Measurements from ENCODE around the gene PUM2.
A peak's percentile ranks its signal among the peaks of the same experiment; 100 is the strongest.

PUM2 gene

DNA sequence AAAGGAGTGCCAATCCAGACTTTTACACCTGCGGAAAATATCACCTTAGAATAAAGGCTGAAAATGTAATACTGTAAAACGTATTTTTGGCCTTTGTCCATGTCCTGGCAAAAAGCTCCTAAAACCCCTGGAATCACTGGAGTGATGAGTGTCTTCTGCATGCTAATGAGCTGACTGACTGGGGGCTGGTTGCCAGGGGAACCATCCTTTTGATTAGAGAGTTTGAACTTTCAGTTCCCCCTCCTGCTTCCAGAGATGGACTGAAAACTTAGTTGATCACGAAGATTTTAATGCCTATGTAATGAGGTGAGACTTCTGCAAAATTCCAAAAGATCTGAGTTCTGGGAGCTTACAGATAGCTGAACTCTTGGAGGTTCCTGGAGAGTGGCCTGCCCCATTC is 20.5 kb downstream of the PUM2 start:
- 100% methylated on average over 1 of the region's 3 CpGs for WGBS (ENCODE audit: insufficient coverage)

DNA sequence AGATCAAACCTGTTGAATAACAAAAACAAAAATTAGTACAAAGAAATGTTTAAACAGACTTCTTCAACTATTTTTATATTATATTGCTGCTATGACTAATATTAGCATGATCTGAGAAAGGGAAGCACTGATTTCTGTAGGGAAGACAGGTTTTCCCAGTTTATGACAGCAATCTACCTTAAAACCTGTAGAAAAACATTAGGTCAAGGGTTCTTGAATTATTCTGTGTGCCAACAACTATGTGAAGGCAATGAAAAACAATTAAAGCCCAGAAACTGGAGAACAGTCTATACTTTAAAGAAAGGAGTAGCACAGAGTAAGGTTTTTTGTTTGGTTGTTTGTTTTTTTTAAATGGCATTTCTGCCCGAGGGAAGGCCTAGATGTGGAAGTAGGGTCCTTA is 23.3 kb downstream of the PUM2 start:
- CTCF ChIA-PET = interaction anchor here (0.8 to 4.4 kb wide), 17 partner anchors 8 to 311 kb away, joined by 3 to 44 read pairs (median 5); partner anchors contain the start of gene RHOB
- Histone ChIP-seq H3K9me3 (ENCODE audit: control extremely low read depth in 1 of 5, control insufficient read depth in 4 of 5, insufficient read depth in 2 of 5, low read depth in 1 of 5, low read length in 4 of 5) (peaks cover 0 to 22% (median 7%) of the 10 kb centered on the region in 5 experiments), H3K27me3 (replicated peaks in 2 of 5; ENCODE audit: control insufficient read depth in 4 of 5, insufficient read depth in 5 of 5, low read length in 4 of 5) (no peaks in the 10 kb centered on the region), H3K4me1 (ENCODE audit: control extremely low read depth in 1 of 4, control insufficient read depth in 4 of 4, insufficient read depth in 4 of 4, low read length in 3 of 4) (peaks cover 0 to 6% (median 0%) of the 10 kb centered on the region in 4 experiments), H3K27ac (ENCODE audit: insufficient read depth in 1 of 2, low read depth in 1 of 2, low read length in 2 of 2, poor library complexity in 1 of 2, severe bottlenecking in 2 of 2) (no peak overlapping the region), H3K4me3 (ENCODE audit: control insufficient read depth in 1 of 7, extremely low read depth in 1 of 7, insufficient read depth in 4 of 7, low read depth in 2 of 7, low read length in 6 of 7) (no peak overlapping the region), H3K36me3 (ENCODE audit: control insufficient read depth in 4 of 4, insufficient read depth in 4 of 4, low read length in 3 of 4) (peaks cover 22 to 43% (median 31%) of the 10 kb centered on the region in 4 experiments)
- DNase-seq = no peak
- WGBS (ENCODE audit: insufficient coverage) = 100% methylated on average over 1 of the region's 1 CpG
- POLR2A ChIA-PET = interaction anchor here (1.4 kb wide), 1 partner anchor 19 kb away, joined by 4 read pairs; no protein-coding TSS in a partner anchor

More for the DNA sequence above, 20.5 kb downstream of the PUM2 start:
- Histone ChIP-seq H3K27ac (ENCODE audit: insufficient read depth in 1 of 2, low read depth in 1 of 2, low read length in 2 of 2, poor library complexity in 1 of 2, severe bottlenecking in 2 of 2) (no peak overlapping the region), H3K9me3 (ENCODE audit: control extremely low read depth in 1 of 5, control insufficient read depth in 4 of 5, insufficient read depth in 2 of 5, low read depth in 1 of 5, low read length in 4 of 5) (peaks cover 0 to 22% (median 7%) of the 10 kb centered on the region in 5 experiments), H3K4me3 (ENCODE audit: control insufficient read depth in 1 of 7, extremely low read depth in 1 of 7, insufficient read depth in 4 of 7, low read depth in 2 of 7, low read length in 6 of 7) (no peak overlapping the region), H3K4me1 (ENCODE audit: control extremely low read depth in 1 of 4, control insufficient read depth in 4 of 4, insufficient read depth in 4 of 4, low read length in 3 of 4) (peaks cover 0 to 3% (median 0%) of the 10 kb centered on the region in 4 experiments), H3K36me3 (ENCODE audit: control insufficient read depth in 4 of 4, insufficient read depth in 4 of 4, low read length in 3 of 4) (peaks cover 15 to 34% (median 22%) of the 10 kb centered on the region in 4 experiments), H3K27me3 (replicated peaks in 2 of 5; ENCODE audit: control insufficient read depth in 4 of 5, insufficient read depth in 5 of 5, low read length in 4 of 5) (no peaks in the 10 kb centered on the region)
- ChIA-PET CTCF (interaction anchor here (0.8 kb wide), 1 partner anchor 13 kb away, joined by 3 read pairs; no protein-coding TSS in a partner anchor), POLR2A (no interaction called here)
- no peak for DNase-seq

DNA sequence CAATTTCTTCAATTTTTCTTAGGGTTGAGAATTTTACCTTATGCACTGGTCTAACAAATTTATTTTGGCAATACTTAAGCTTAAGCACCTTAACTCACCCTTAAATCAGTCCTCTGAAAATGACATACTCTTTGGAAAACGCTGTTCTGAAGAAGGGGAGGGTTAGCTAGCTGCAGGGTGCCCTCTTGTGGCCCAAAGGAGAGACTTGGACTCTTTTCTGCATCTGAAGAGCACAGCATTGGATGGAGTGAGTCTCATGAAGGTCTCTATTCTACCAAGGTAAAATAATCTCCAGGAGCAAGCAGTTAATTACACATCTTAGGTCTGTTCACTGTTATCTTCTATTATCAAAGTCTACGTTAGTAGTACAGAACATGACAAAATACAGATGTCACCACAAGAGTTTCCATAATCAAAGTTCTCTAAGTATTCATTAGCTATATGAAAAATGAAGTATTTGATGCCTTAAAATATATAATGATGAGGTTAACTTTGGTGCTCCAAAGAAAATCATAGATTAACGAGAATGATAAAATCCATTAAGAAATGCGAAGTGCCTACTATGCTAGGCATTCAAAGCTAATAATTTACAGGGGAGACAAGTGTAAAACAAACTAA is 24.4 kb downstream of the PUM2 start:
- Histone ChIP-seq H3K4me3 (ENCODE audit: control insufficient read depth in 1 of 7, extremely low read depth in 1 of 7, insufficient read depth in 4 of 7, low read depth in 2 of 7, low read length in 6 of 7) (no peak overlapping the region), H3K4me1 (ENCODE audit: control extremely low read depth in 1 of 4, control insufficient read depth in 4 of 4, insufficient read depth in 4 of 4, low read length in 3 of 4) (peaks cover 0 to 6% (median 0%) of the 10 kb centered on the region in 4 experiments), H3K27me3 (replicated peaks in 2 of 5; ENCODE audit: control insufficient read depth in 4 of 5, insufficient read depth in 5 of 5, low read length in 4 of 5) (no peaks in the 10 kb centered on the region), H3K27ac (ENCODE audit: insufficient read depth in 1 of 2, low read depth in 1 of 2, low read length in 2 of 2, poor library complexity in 1 of 2, severe bottlenecking in 2 of 2) (no peak overlapping the region), H3K36me3 (ENCODE audit: control insufficient read depth in 4 of 4, insufficient read depth in 4 of 4, low read length in 3 of 4) (peaks cover 17 to 45% (median 32%) of the 10 kb centered on the region in 4 experiments), H3K9me3 (ENCODE audit: control extremely low read depth in 1 of 5, control insufficient read depth in 4 of 5, insufficient read depth in 2 of 5, low read depth in 1 of 5, low read length in 4 of 5) (peaks cover 0 to 14% (median 7%) of the 10 kb centered on the region in 5 experiments)
- DNase-seq = peak; percentile 44 to 70 (median 69)
- WGBS (ENCODE audit: insufficient coverage) = 0% methylated on average over 1 of the region's 4 CpGs
- POLR2A ChIA-PET = interaction anchor here (0.7 to 1.5 kb wide), 4 partner anchors 9 to 325 kb away, joined by 3 to 5 read pairs (median 4); no protein-coding TSS in a partner anchor
- CTCF ChIA-PET = interaction anchor here (0.7 to 4.4 kb wide), 31 partner anchors 9 to 316 kb away, joined by 3 to 44 read pairs (median 4); partner anchors contain the start of gene RHOB

DNA sequence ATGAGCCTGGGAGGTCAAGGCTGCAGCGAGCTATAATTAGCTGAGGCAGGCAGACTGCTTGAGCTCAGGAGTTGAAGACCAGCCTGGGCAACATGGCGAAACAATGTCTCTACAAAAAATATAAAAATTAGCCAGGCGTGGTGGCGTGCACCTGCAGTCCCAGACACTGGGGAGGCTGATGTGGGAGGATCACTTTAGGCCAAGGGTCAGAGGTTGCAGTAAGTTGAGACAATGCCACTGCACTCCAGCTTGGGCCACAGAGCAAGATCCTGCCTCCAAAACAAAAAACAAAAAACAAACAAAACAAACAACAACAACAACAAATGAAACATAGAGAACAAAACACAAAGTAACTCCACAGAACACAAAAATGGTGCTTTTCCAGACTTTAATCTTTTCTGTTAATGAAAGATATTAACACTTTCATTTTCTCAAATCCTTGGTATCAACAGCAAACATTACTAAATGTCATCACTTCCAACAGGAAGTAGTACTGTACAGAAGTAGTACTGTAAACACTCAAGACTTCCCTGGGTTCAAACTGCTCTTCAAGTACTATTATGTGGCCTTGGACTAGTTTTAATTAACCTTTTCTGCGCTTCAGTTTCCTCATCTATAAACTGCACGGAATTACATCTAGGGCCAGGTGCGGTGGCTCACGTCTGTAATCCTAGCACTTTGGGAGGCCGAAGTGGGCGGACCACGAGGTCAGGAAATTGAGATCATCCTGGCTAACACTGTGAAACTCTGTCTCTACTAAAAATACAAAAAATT is 27.9 kb downstream of the PUM2 start:
- CTCF ChIA-PET = interaction anchor here (1.3 to 1.5 kb wide), 2 partner anchors 19 to 21 kb away, joined by 3 to 6 read pairs; no protein-coding TSS in a partner anchor
- no peak for DNase-seq
- Histone ChIP-seq H3K27me3 (replicated peaks in 2 of 5; ENCODE audit: control insufficient read depth in 4 of 5, insufficient read depth in 5 of 5, low read length in 4 of 5) (no peaks in the 10 kb centered on the region), H3K4me3 (ENCODE audit: control insufficient read depth in 1 of 7, extremely low read depth in 1 of 7, insufficient read depth in 4 of 7, low read depth in 2 of 7, low read length in 6 of 7) (no peak overlapping the region), H3K9me3 (ENCODE audit: control extremely low read depth in 1 of 5, control insufficient read depth in 4 of 5, insufficient read depth in 2 of 5, low read depth in 1 of 5, low read length in 4 of 5) (no peaks in the 10 kb centered on the region), H3K27ac (ENCODE audit: insufficient read depth in 1 of 2, low read depth in 1 of 2, low read length in 2 of 2, poor library complexity in 1 of 2, severe bottlenecking in 2 of 2) (no peak overlapping the region), H3K36me3 (ENCODE audit: control insufficient read depth in 4 of 4, insufficient read depth in 4 of 4, low read length in 3 of 4) (peaks cover 25 to 49% (median 35%) of the 10 kb centered on the region in 4 experiments), H3K4me1 (ENCODE audit: control extremely low read depth in 1 of 4, control insufficient read depth in 4 of 4, insufficient read depth in 4 of 4, low read length in 3 of 4) (peaks cover 0 to 6% (median 0%) of the 10 kb centered on the region in 4 experiments)
- WGBS (ENCODE audit: insufficient coverage) = 98% methylated on average over 11 of the region's 11 CpGs
- POLR2A ChIA-PET = no interaction called here

DNA sequence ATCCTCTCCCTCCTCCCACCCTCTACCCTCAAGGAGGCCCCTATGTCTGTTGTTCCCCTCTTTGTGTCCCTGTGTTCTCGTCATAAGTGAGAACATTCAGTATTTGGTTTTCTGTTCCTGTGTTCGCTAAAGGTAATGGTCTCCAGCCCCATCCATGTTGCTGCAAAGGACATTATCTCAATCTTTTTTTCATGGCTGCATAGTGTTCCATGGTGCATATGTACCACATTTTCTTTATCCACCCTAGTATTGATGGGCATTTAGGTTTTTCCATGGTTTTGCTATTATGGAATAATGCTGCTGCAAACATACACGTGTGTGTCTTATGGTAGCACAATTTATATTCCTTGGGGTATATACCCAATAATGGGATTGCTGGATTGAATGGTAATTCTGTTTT is 33.0 kb downstream of the PUM2 start:
- no peak for DNase-seq
- Histone ChIP-seq H3K27ac (ENCODE audit: insufficient read depth in 1 of 2, low read depth in 1 of 2, low read length in 2 of 2, poor library complexity in 1 of 2, severe bottlenecking in 2 of 2) (no peak overlapping the region), H3K36me3 (ENCODE audit: control insufficient read depth in 4 of 4, insufficient read depth in 4 of 4, low read length in 3 of 4) (peaks cover 26 to 68% (median 48%) of the 10 kb centered on the region in 4 experiments), H3K4me1 (ENCODE audit: control extremely low read depth in 1 of 4, control insufficient read depth in 4 of 4, insufficient read depth in 4 of 4, low read length in 3 of 4) (peaks cover 0 to 4% (median 0%) of the 10 kb centered on the region in 4 experiments), H3K4me3 (ENCODE audit: control insufficient read depth in 1 of 7, extremely low read depth in 1 of 7, insufficient read depth in 4 of 7, low read depth in 2 of 7, low read length in 6 of 7) (no peak overlapping the region), H3K9me3 (ENCODE audit: control extremely low read depth in 1 of 5, control insufficient read depth in 4 of 5, insufficient read depth in 2 of 5, low read depth in 1 of 5, low read length in 4 of 5) (no peaks in the 10 kb centered on the region), H3K27me3 (replicated peaks in 2 of 5; ENCODE audit: control insufficient read depth in 4 of 5, insufficient read depth in 5 of 5, low read length in 4 of 5) (no peaks in the 10 kb centered on the region)
- 92% methylated on average over 2 of the region's 3 CpGs for WGBS (ENCODE audit: insufficient coverage)
- ChIA-PET CTCF (interaction anchor here (0.7 to 2.6 kb wide), 4 partner anchors 9 to 437 kb away, joined by 3 to 7 read pairs (median 4); no protein-coding TSS in a partner anchor), POLR2A (no interaction called here)

DNA sequence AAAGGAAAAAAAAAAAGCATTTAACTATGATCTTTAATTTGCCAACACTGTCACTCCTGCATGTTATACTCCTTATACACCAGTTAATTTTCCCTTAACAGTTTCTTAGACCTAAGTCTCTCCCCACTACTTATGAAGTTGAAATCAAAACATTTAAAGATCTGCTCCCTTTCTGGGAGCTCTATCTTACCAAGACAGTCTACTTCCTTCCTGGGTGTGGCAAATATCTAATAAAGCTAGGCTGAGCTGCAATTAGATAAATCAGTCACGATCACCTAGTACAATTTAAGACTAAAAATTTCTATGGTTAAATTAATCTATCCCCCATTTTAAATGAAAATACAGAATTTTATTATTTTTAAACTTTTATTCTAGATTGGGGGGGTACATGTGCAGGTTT is 33.4 kb downstream of the PUM2 start:
- H3K27me3 ChIP-seq (replicated peaks in 2 of 5; ENCODE audit: control insufficient read depth in 4 of 5, insufficient read depth in 5 of 5, low read length in 4 of 5) = no peaks in the 10 kb centered on the region
- DNase-seq = peak in 1 of 3 donors; percentile 14
- no peak overlapping the region for H3K27ac ChIP-seq (ENCODE audit: insufficient read depth in 1 of 2, low read depth in 1 of 2, low read length in 2 of 2, poor library complexity in 1 of 2, severe bottlenecking in 2 of 2)
- no peak overlapping the region for H3K4me3 ChIP-seq (ENCODE audit: control insufficient read depth in 1 of 7, extremely low read depth in 1 of 7, insufficient read depth in 4 of 7, low read depth in 2 of 7, low read length in 6 of 7)
- CTCF ChIA-PET = interaction anchor here (0.6 to 1.1 kb wide), 5 partner anchors 8 to 437 kb away, joined by 3 to 4 read pairs (median 3); no protein-coding TSS in a partner anchor
- POLR2A ChIA-PET = no interaction called here
- H3K36me3 ChIP-seq (ENCODE audit: control insufficient read depth in 4 of 4, insufficient read depth in 4 of 4, low read length in 3 of 4) = peaks cover 23 to 66% (median 44%) of the 10 kb centered on the region in 4 experiments
- H3K4me1 ChIP-seq (ENCODE audit: control extremely low read depth in 1 of 4, control insufficient read depth in 4 of 4, insufficient read depth in 4 of 4, low read length in 3 of 4) = peaks cover 0 to 4% (median 0%) of the 10 kb centered on the region in 4 experiments
- WGBS (ENCODE audit: insufficient coverage) = no CpG with 5 or more reads among the region's 1 CpG
- H3K9me3 ChIP-seq (ENCODE audit: control extremely low read depth in 1 of 5, control insufficient read depth in 4 of 5, insufficient read depth in 2 of 5, low read depth in 1 of 5, low read length in 4 of 5) = no peaks in the 10 kb centered on the region
